Glutamatergic neuron (in vitro differentiated cells): ENCODE results near the gene MALAT1. TPM values are rescaled to one million over a fixed set of nuclear protein-coding genes. Genes with fewer than 3 reads are reported as not detected.

Experiments
- DNase-seq: peaks from one replicate; pipeline ENCODE4 v3.0.0; 2022
- H3K27ac Mint-ChIP-seq: one replicate; pipeline ENCODE4 v1.8.0; 2020; ENCODE audit warnings: mild to moderate bottlenecking, mixed read lengths, inconsistent platforms; ENCODE audit not compliant: unreplicated experiment
- H3K27me3 Mint-ChIP-seq: one replicate; pipeline ENCODE4 v1.8.0; 2020; ENCODE audit warnings: mild to moderate bottlenecking, moderate library complexity, mixed read lengths, inconsistent platforms; ENCODE audit not compliant: unreplicated experiment
- H3K36me3 Mint-ChIP-seq: one replicate; pipeline ENCODE4 v1.8.0; 2020; ENCODE audit warnings: mild to moderate bottlenecking, mixed read lengths, inconsistent platforms; ENCODE audit not compliant: unreplicated experiment
- H3K4me1 Mint-ChIP-seq: one replicate; pipeline ENCODE4 v1.8.0; 2020; ENCODE audit warnings: mild to moderate bottlenecking, low read depth, mixed read lengths, inconsistent platforms; ENCODE audit not compliant: unreplicated experiment
- H3K4me3 Mint-ChIP-seq: one replicate; pipeline ENCODE4 v1.8.0; 2020; ENCODE audit warnings: mild to moderate bottlenecking, mixed read lengths, inconsistent platforms; ENCODE audit not compliant: unreplicated experiment
- H3K9me3 Mint-ChIP-seq: one replicate; pipeline ENCODE4 v1.8.0; 2020; ENCODE audit warnings: mild to moderate bottlenecking, moderate library complexity, mixed read lengths, inconsistent platforms; ENCODE audit not compliant: unreplicated experiment
- total RNA-seq: library from RNA; stranded (reverse); fragmentation: NEBNext Ultra II Directional; extraction: Animal tissue kit (Norgen Biotek cat#: 25700); gene quantifications from one replicate; pipeline ENCODE4 v1.2.1, GENCODE V29; 2021; ENCODE audit not compliant: unreplicated experiment
- TF ChIP-seq, protein P1 (sequence below): fragments of 200-600 bp; sonication (generic); IDR thresholded peaks from one replicate; pipeline ENCODE4 v1.5.0; 2021; ENCODE audit not compliant: partially characterized antibody, unreplicated experiment

Gene MALAT1
- total RNA-seq, 1 donor from 2014 or later = 18,218 TPM

DNA sequence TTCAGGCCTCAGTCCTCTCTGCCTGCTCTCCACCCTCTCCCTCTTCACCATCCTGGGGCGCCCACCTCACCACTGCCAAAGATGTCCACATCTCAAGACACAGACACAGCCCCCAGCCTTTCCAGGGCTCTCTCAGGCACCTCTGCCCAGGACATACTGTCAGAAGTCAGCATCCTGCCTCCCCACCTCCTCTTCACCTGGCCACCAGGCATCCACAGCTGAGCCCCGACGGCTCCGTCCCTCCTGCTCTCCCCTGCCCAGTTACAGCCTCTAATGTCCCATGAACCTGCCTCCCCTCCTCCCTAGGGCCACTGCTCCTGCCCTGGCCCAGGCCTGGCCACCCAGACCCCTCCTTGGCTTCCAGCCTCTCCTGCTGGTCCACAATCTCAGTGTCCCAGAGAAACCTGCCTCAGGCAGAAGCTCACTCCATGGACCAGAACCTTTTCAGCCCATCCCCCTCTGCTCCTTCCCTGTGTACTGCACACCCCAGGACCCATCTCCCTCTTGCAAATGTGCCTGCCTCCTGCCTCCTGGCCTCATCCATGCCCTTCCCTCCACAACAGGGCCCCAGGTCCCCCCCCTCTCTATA is 56.1 kb downstream of the MALAT1 start:
- TF ChIP-seq, protein P1, sequence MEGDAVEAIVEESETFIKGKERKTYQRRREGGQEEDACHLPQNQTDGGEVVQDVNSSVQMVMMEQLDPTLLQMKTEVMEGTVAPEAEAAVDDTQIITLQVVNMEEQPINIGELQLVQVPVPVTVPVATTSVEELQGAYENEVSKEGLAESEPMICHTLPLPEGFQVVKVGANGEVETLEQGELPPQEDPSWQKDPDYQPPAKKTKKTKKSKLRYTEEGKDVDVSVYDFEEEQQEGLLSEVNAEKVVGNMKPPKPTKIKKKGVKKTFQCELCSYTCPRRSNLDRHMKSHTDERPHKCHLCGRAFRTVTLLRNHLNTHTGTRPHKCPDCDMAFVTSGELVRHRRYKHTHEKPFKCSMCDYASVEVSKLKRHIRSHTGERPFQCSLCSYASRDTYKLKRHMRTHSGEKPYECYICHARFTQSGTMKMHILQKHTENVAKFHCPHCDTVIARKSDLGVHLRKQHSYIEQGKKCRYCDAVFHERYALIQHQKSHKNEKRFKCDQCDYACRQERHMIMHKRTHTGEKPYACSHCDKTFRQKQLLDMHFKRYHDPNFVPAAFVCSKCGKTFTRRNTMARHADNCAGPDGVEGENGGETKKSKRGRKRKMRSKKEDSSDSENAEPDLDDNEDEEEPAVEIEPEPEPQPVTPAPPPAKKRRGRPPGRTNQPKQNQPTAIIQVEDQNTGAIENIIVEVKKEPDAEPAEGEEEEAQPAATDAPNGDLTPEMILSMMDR = no peak
- Mint-ChIP-seq H3K36me3 (no peaks in the 10 kb centered on the region), H3K4me1 (peaks cover 14% of the 10 kb centered on the region), H3K27me3 (peaks cover 20% of the 10 kb centered on the region), H3K9me3 (peaks cover 14% of the 10 kb centered on the region), H3K27ac (no peak overlapping the region), H3K4me3 (peak overlapping the region; percentile 36)
- DNase-seq = no peak

DNA sequence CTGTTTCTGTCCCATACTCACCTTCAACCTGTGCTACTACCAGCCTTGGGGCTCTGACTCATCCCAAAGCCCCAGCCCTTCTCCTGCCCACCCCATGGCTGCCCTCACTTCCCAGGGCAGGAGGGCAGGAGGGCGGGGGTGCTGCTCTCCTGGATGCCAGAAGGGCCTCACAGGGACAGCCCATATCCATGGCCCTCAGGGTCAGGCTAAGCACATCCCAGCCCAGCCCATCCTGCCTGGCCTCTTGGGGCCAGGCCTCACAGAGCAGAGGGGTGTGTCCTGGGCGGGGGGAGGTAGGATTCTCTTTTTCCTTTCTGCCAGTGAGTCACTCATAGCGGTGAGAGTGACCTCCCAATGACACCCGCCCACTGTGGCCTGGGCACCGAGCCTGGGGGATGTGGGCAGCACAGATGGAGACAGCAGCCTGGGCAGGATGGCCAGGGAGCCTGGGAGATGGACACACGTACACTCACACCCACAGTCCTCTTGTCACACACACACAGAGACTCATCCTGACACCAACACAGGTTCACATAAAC is 56.9 kb downstream of the MALAT1 start:
- H3K27ac Mint-ChIP-seq = no peak overlapping the region
- H3K4me1 Mint-ChIP-seq = peaks cover 17% of the 10 kb centered on the region
- TF ChIP-seq, protein P1 = no peak
- H3K4me3 Mint-ChIP-seq = peak overlapping the region; percentile 61
- H3K27me3 Mint-ChIP-seq = peaks cover 22% of the 10 kb centered on the region
- no peaks in the 10 kb centered on the region for H3K36me3 Mint-ChIP-seq
- DNase-seq = no peak
- H3K9me3 Mint-ChIP-seq = peaks cover 14% of the 10 kb centered on the region

Other genes starting within 250 kb of the MALAT1 start
- gene POLA2, start 237.1 kb upstream of the MALAT1 start, total RNA-seq = 8.6 TPM
- 23.5 TPM for gene CDC42EP2, start 184.2 kb upstream of the MALAT1 start, total RNA-seq
- gene DPF2, start 165.2 kb upstream of the MALAT1 start, total RNA-seq = 121 TPM
- 3.8 TPM for gene TIGD3, start 144.3 kb upstream of the MALAT1 start, total RNA-seq
- 0.25 TPM for gene SLC25A45, start 116.4 kb upstream of the MALAT1 start, total RNA-seq
- 11.1 TPM for gene FRMD8, start 112.4 kb upstream of the MALAT1 start, total RNA-seq
- 107 TPM for gene NEAT1, start 76.2 kb upstream of the MALAT1 start, total RNA-seq
- 80.0 TPM for gene SCYL1, start 26.0 kb downstream of the MALAT1 start, total RNA-seq
- gene LTBP3, start 59.3 kb downstream of the MALAT1 start, total RNA-seq = 2.5 TPM
- gene ZNRD2, start 71.4 kb downstream of the MALAT1 start, total RNA-seq = 37.9 TPM
- 184 TPM for gene FAM89B, start 73.5 kb downstream of the MALAT1 start, total RNA-seq
- 14.2 TPM for gene EHBP1L1, start 77.0 kb downstream of the MALAT1 start, total RNA-seq
- 0.69 TPM for gene KCNK7, start 96.8 kb downstream of the MALAT1 start, total RNA-seq
- 58.6 TPM for gene MAP3K11, start 115.2 kb downstream of the MALAT1 start, total RNA-seq
- 43.3 TPM for gene PCNX3, start 116.7 kb downstream of the MALAT1 start, total RNA-seq
- gene SIPA1, start 139.1 kb downstream of the MALAT1 start, total RNA-seq = 21.4 TPM
- gene RELA, start 163.9 kb downstream of the MALAT1 start, total RNA-seq = 61.2 TPM
- 71.3 TPM for gene KAT5, start 213.2 kb downstream of the MALAT1 start, total RNA-seq
- 42.9 TPM for gene RNASEH2C, start 221.8 kb downstream of the MALAT1 start, total RNA-seq